IPS-15b (cell line): Measurements from ENCODE around the gene ZBP1.

ENCODE experiments used
- H3K27me3 ChIP-seq: one replicate; pipeline ENCODE4 v1.6.1; 2013; ENCODE audit warnings: low read length; ENCODE audit not compliant: control insufficient read depth, insufficient read depth
- H3K36me3 ChIP-seq: one replicate; pipeline ENCODE4 v1.6.1; 2013; ENCODE audit warnings: low read length; ENCODE audit not compliant: control insufficient read depth, insufficient read depth
- H3K4me1 ChIP-seq: one replicate; pipeline ENCODE4 v1.6.1; 2013; ENCODE audit warnings: mild to moderate bottlenecking, low read length; ENCODE audit not compliant: control insufficient read depth, insufficient read depth
- H3K4me3 ChIP-seq: one replicate; pipeline ENCODE4 v1.5.1; 2013; ENCODE audit warnings: low read depth, low read length
- H3K9ac ChIP-seq: one replicate; pipeline ENCODE4 v1.6.1; 2013; ENCODE audit warnings: low read depth, mild to moderate bottlenecking, low read length
- H3K9me3 ChIP-seq: one replicate; pipeline ENCODE4 v1.6.1; 2013; ENCODE audit warnings: mild to moderate bottlenecking, low read length; ENCODE audit not compliant: control insufficient read depth, insufficient read depth

The ZBP1 gene

GRCh38 chr20:57662456-57663240 is 42.4 kb upstream of the ZBP1 start:
- Histone ChIP-seq H3K9me3 (no peaks in the 10 kb centered on the region), H3K4me3 (no peak overlapping the region), H3K36me3 (peaks cover 4% of the 10 kb centered on the region), H3K27me3 (no peaks in the 10 kb centered on the region), H3K4me1 (no peaks in the 10 kb centered on the region), H3K9ac (no peak overlapping the region)

GRCh38 chr20:57661746-57662455 is 41.7 kb upstream of the ZBP1 start:
- Histone ChIP-seq H3K4me3 (no peak overlapping the region), H3K36me3 (peaks cover 9% of the 10 kb centered on the region), H3K9ac (no peak overlapping the region), H3K9me3 (no peaks in the 10 kb centered on the region), H3K4me1 (no peaks in the 10 kb centered on the region), H3K27me3 (no peaks in the 10 kb centered on the region)

- H3K9me3 ChIP-seq: no peaks in the 10 kb centered on the region
- H3K9ac ChIP-seq: no peak overlapping the region
- no peaks in the 10 kb centered on the region for H3K4me1 ChIP-seq
- H3K27me3 ChIP-seq: no peaks in the 10 kb centered on the region
- no peak overlapping the region for H3K4me3 ChIP-seq
- peaks cover 9% of the 10 kb centered on the region for H3K36me3 ChIP-seq
Measured at GRCh38 chr20:57660922-57661745, 40.9 kb upstream of the ZBP1 start.

- Histone ChIP-seq H3K36me3 (peaks cover 9% of the 10 kb centered on the region), H3K9me3 (no peaks in the 10 kb centered on the region), H3K9ac (no peak overlapping the region), H3K4me3 (no peak overlapping the region), H3K4me1 (no peaks in the 10 kb centered on the region), H3K27me3 (no peaks in the 10 kb centered on the region)
Measured at GRCh38 chr20:57660181-57660921, 40.1 kb upstream of the ZBP1 start.

- H3K9ac ChIP-seq: no peak overlapping the region
- H3K36me3 ChIP-seq: peaks cover 9% of the 10 kb centered on the region
- no peaks in the 10 kb centered on the region for H3K4me1 ChIP-seq
- no peak overlapping the region for H3K4me3 ChIP-seq
- no peaks in the 10 kb centered on the region for H3K27me3 ChIP-seq
- H3K9me3 ChIP-seq: no peaks in the 10 kb centered on the region
Measured at GRCh38 chr20:57659517-57660180, 39.4 kb upstream of the ZBP1 start.

- H3K9me3 ChIP-seq: no peaks in the 10 kb centered on the region
- H3K4me3 ChIP-seq: no peak overlapping the region
- H3K36me3 ChIP-seq: peaks cover 9% of the 10 kb centered on the region
- H3K4me1 ChIP-seq: peaks cover 2% of the 10 kb centered on the region
- no peaks in the 10 kb centered on the region for H3K27me3 ChIP-seq
- H3K9ac ChIP-seq: no peak overlapping the region
Measured at GRCh38 chr20:57658833-57659516, 38.7 kb upstream of the ZBP1 start.

GRCh38 chr20:57658447-57658832 is 38.2 kb upstream of the ZBP1 start:
- no peaks in the 10 kb centered on the region for H3K27me3 ChIP-seq
- H3K4me1 ChIP-seq: peaks cover 2% of the 10 kb centered on the region
- H3K9ac ChIP-seq: no peak overlapping the region
- H3K36me3 ChIP-seq: peaks cover 9% of the 10 kb centered on the region
- H3K9me3 ChIP-seq: no peaks in the 10 kb centered on the region
- H3K4me3 ChIP-seq: no peak overlapping the region

GRCh38 chr20:57657535-57658446 is 37.6 kb upstream of the ZBP1 start:
- Histone ChIP-seq H3K4me1 (peaks cover 2% of the 10 kb centered on the region), H3K9me3 (no peaks in the 10 kb centered on the region), H3K27me3 (no peaks in the 10 kb centered on the region), H3K9ac (no peak overlapping the region), H3K4me3 (no peak overlapping the region), H3K36me3 (peaks cover 11% of the 10 kb centered on the region)

- H3K4me1 ChIP-seq: peaks cover 2% of the 10 kb centered on the region
- no peak overlapping the region for H3K4me3 ChIP-seq
- no peaks in the 10 kb centered on the region for H3K27me3 ChIP-seq
- peaks cover 18% of the 10 kb centered on the region for H3K36me3 ChIP-seq
- H3K9ac ChIP-seq: no peak overlapping the region
- H3K9me3 ChIP-seq: no peaks in the 10 kb centered on the region
Measured at GRCh38 chr20:57656821-57657534, 36.8 kb upstream of the ZBP1 start.
